Kidney (tissue), 14 donors: ENCODE results near the gene REV3L. TPM values are rescaled to one million over a fixed set of nuclear protein-coding genes. Genes with fewer than 3 reads are reported as not detected.

ENCODE experiments used
- DNase-seq, 5 donors: peaks; one replicate each; pipeline ENCODE4 v3.0.0-alpha.2; 2013 to 2020
- FAIRE-seq: peaks from 2 replicates; lab custom pipeline; 2012; peaks lifted over from hg19 to GRCh38; lab: Jason Lieb, UNC
- H3K27ac ChIP-seq, 2 donors: one replicate each; pipeline ENCODE4 v1.7.0; 2013; ENCODE audit warnings: low read depth in 2 of 2, low read length in 2 of 2, inconsistent platforms in 1 of 2
- H3K27me3 ChIP-seq: one replicate; pipeline ENCODE4 v1.7.1; 2013; ENCODE audit warnings: low read length, inconsistent platforms; ENCODE audit not compliant: control insufficient read depth, insufficient read depth
- H3K36me3 ChIP-seq, 3 donors: one replicate each; pipeline versions ENCODE4 v1.7.0 to v1.7.1; 2013; ENCODE audit warnings: low read length in 3 of 3, control low read depth in 1 of 3, inconsistent platforms in 1 of 3; ENCODE audit not compliant: insufficient read depth in 3 of 3, control insufficient read depth in 2 of 3
- H3K4me1 ChIP-seq, 3 donors: one replicate each; pipeline versions ENCODE4 v1.7.0 to v1.7.1; 2013; ENCODE audit warnings: low read length in 3 of 3, inconsistent platforms in 1 of 3, low read depth in 1 of 3; ENCODE audit not compliant: control insufficient read depth in 2 of 3, insufficient read depth in 2 of 3
- H3K4me3 ChIP-seq, 3 donors: one replicate each; pipeline versions ENCODE4 v1.7.0 to v1.8.1; 2013; ENCODE audit warnings: low read length in 3 of 3, control low read depth in 1 of 3, inconsistent platforms in 1 of 3
- H3K9ac ChIP-seq, 3 donors: one replicate each; pipeline versions ENCODE4 v1.7.0 to v1.7.1; 2013; ENCODE audit warnings: low read length in 3 of 3, control low read depth in 1 of 3, inconsistent platforms in 1 of 3
- H3K9me3 ChIP-seq, 3 donors: one replicate each; pipeline versions ENCODE4 v1.7.0 to v1.7.1; 2013; ENCODE audit warnings: low read length in 3 of 3, control low read depth in 1 of 3, inconsistent platforms in 1 of 3; ENCODE audit not compliant: control insufficient read depth in 2 of 3, insufficient read depth in 1 of 3
- intact Hi-C: fragments of 100-400 bp; cut with DNase I; formaldehyde crosslinking; loops from one replicate; pipeline ENCODE4 v1.11.1; 2022
- polyA plus RNA-seq: library from polyadenylated mRNA; stranded (reverse); fragments of 350-450 nt; fragmentation: Illumina TruSeq; extraction: RNeasy Lipid Tissue Mini Kit (QIAGEN cat#74804); gene quantifications from one replicate; pipeline ENCODE4 v1.2.3, GENCODE V29; 2014; ENCODE audit warnings: low read depth, low replicate concordance; ENCODE audit not compliant: insufficient read depth
- total RNA-seq: library from RNA; stranded (reverse); fragmentation: NEBNext Ultra II Directional; extraction: Animal tissue kit (Norgen Biotek cat#: 25700); gene quantifications from one replicate; pipeline ENCODE4 v1.2.1, GENCODE V29; 2021
- TF ChIP-seq, protein P1 (sequence below): IDR thresholded peaks from 3 replicates; pipeline ENCODE4 v1.5.1; 2012; ENCODE audit warnings: mild to moderate bottlenecking, moderate library complexity, borderline replicate concordance; ENCODE audit not compliant: insufficient read depth; ENCODE audit errors: extremely low read depth
- donor health status: control.
- donor health status: control.
- donor health status: control.
- donor health status: control.
- donor health status: control.
- donor health status: DM: yes; HTN: yes; CAD: no.
- donor health status: Normal renal cell carcinoma (clear cell type).

The REV3L gene
- total and polyA plus RNA-seq, 2 donors from 2014 or later, result 4.4 to 30.0 TPM

DNA sequence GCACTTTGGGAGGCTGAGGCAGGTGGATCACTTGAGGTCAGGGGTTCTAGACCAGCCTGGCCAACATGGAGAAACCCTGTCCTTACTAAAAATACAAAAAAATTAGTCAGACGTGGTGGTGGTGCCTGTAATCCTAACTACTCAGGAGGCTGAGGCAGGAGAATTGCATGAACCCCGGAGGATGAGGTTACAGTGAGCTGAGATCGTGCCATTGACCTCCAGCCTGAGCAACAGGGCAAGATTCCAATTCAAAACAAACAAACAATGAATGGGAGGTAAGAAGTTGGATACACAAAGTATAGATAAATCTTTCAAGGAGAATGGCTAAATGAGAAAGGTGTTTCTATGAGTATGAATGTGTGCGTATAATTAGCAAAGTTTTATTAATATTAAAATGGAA lies 75.3 kb downstream of the REV3L start:
- FAIRE-seq (no peak), DNase-seq (no peak)
- Histone ChIP-seq H3K9ac (no peak overlapping the region), H3K4me3 (no peak overlapping the region), H3K9me3 (peaks cover 0 to 2% (median 0%) of the 10 kb centered on the region in 3 donors), H3K27me3 (no peaks in the 10 kb centered on the region), H3K36me3 (peaks cover 6 to 9% (median 8%) of the 10 kb centered on the region in 3 donors), H3K27ac (no peak overlapping the region), H3K4me1 (no peaks in the 10 kb centered on the region)
- intact Hi-C loops, result no loop called here
- TF ChIP-seq, protein P1, sequence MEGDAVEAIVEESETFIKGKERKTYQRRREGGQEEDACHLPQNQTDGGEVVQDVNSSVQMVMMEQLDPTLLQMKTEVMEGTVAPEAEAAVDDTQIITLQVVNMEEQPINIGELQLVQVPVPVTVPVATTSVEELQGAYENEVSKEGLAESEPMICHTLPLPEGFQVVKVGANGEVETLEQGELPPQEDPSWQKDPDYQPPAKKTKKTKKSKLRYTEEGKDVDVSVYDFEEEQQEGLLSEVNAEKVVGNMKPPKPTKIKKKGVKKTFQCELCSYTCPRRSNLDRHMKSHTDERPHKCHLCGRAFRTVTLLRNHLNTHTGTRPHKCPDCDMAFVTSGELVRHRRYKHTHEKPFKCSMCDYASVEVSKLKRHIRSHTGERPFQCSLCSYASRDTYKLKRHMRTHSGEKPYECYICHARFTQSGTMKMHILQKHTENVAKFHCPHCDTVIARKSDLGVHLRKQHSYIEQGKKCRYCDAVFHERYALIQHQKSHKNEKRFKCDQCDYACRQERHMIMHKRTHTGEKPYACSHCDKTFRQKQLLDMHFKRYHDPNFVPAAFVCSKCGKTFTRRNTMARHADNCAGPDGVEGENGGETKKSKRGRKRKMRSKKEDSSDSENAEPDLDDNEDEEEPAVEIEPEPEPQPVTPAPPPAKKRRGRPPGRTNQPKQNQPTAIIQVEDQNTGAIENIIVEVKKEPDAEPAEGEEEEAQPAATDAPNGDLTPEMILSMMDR, result no peak

DNA sequence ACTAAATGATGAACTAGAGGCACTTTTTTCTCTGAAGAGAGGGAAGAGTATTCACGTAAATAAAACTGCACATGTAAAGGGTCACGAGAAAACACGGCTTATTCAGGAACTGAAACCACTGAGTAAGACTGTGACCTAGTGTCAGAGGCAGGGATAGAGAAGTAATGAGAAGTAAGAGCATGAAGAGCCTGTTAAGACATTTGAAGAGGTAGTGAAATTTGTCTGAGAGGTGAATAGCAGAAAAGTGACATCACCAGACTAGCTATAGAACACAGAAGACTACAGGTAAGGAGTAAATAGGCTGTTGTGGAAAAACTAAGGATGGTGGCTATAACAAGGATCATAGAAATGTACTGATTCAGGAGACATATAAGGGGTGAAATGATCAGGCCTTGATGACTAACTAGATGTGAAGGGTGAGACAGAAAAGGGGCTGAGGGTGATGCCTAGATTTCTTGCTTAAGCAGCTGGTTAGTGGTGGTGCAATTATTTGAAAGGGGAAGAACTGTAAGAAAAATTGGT lies 76.8 kb downstream of the REV3L start:
- TF ChIP-seq, protein P1, result no peak
- DNase-seq (peak in 1 of 5 donors; percentile 12), FAIRE-seq (no peak)
- Histone ChIP-seq H3K4me3 (no peak overlapping the region), H3K27ac (peak overlapping the region in 1 of 2 donors; percentile 13), H3K36me3 (peaks cover 7 to 12% (median 8%) of the 10 kb centered on the region in 3 donors), H3K27me3 (no peaks in the 10 kb centered on the region), H3K4me1 (no peaks in the 10 kb centered on the region), H3K9ac (no peak overlapping the region), H3K9me3 (peaks cover 0 to 2% (median 0%) of the 10 kb centered on the region in 3 donors)
- intact Hi-C loops, result no loop called here

DNA sequence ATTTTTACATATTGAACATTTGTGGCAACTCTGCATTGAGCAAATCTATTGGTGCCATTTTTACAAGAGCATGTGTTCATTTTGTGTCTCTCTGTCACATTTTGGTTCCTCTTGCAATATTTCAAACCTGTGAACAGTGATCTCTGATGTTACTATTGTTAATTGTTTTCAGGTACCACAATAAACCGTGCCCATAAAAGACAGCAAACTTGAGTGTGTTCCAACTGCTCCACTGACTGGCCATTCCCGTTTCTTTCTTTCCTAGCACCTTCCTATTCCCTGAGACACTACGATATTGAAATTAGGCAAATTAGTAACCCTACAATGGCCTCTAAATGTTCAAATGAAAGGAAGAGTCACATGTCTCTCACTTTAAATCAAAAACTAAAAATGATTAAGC lies 79.6 kb downstream of the REV3L start:
- no peaks in the 10 kb centered on the region for H3K4me1 ChIP-seq
- TF ChIP-seq, protein P1, result no peak
- H3K9me3 ChIP-seq, result peaks cover 0 to 2% (median 0%) of the 10 kb centered on the region in 3 donors
- no peaks in the 10 kb centered on the region for H3K27me3 ChIP-seq
- intact Hi-C loops, result no loop called here
- DNase-seq (no peak), FAIRE-seq (no peak)
- no peak overlapping the region for H3K27ac ChIP-seq
- no peak overlapping the region for H3K4me3 ChIP-seq
- peaks cover 2 to 19% (median 12%) of the 10 kb centered on the region in 3 donors for H3K36me3 ChIP-seq
- H3K9ac ChIP-seq, result no peak overlapping the region

DNA sequence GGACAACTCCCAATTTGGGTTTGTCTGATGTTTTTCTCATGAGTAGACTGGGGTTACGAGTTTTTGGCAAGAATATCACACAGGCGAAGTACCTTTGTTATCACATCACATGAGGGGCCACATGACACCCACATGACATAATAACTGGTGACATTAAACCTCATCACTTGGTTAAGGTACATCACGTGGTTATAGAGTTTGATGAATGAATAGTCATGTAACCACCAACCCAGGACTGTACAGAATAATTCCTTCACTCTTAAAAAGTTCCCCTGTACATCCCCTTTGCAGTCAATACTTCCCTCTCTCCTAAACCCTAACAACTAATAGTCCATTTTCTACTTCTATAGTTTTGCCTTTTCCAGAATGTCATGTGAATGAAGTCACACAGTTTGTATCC lies 83.4 kb downstream of the REV3L start:
- H3K4me3 ChIP-seq, result no peak overlapping the region
- H3K27me3 ChIP-seq, result no peaks in the 10 kb centered on the region
- no peak overlapping the region for H3K9ac ChIP-seq
- H3K36me3 ChIP-seq, result peaks cover under 1 to 22% (median 11%) of the 10 kb centered on the region in 3 donors
- DNase-seq, result no peak
- peaks cover 0 to 2% (median 0%) of the 10 kb centered on the region in 3 donors for H3K9me3 ChIP-seq
- FAIRE-seq, result no peak
- intact Hi-C loops, result no loop called here
- no peaks in the 10 kb centered on the region for H3K4me1 ChIP-seq
- TF ChIP-seq, protein P1, result no peak
- no peak overlapping the region for H3K27ac ChIP-seq
